MCF 10A (cell line): Measurements from ENCODE around the gene SRM. TPM values are rescaled to one million over a fixed set of nuclear protein-coding genes. Genes with fewer than 3 reads are reported as not detected.
"Not testable (repeated sequence)": the region's sequence is repeated elsewhere in the genome, so short reads cannot be mapped to it uniquely, and the experiment has no call there.

ENCODE experiments used
- BruUV-seq: library from RNA; stranded (reverse); fragments of 400-500 nt; replicated peaks from 2 replicates; lab custom pipeline; 2021; lab: Mats Ljungman, UMichigan
- CTCF ChIA-PET: fragments of 300-600 bp; sonication (Branson Sonifier 250); formaldehyde crosslinking; extraction: SDS; loops from one replicate; lab custom pipeline; 2021; ENCODE audit warnings: antibody characterized with exemption, inconsistent platforms; lab: Yijun Ruan, JAX
- POLR2A ChIA-PET: fragments of 300-600, 350-650 bp; sonication (Branson Sonifier 250); formaldehyde crosslinking; extraction: SDS; loops from one replicate; lab custom pipeline; 2020; ENCODE audit warnings: antibody characterized with exemption, inconsistent platforms; lab: Yijun Ruan, JAX
- DNase-seq: peaks from one replicate; pipeline ENCODE4 v3.0.0-alpha.2; 2018; ENCODE audit not compliant: unreplicated experiment
- H3K27ac Mint-ChIP-seq: one replicate; pipeline ENCODE4 v1.8.0; 2022; ENCODE audit warnings: mild to moderate bottlenecking, low read depth, mixed read lengths; ENCODE audit not compliant: unreplicated experiment
- H3K27me3 Mint-ChIP-seq: one replicate; pipeline ENCODE4 v1.8.0; 2022; ENCODE audit warnings: mixed read lengths; ENCODE audit not compliant: insufficient read depth, unreplicated experiment
- H3K36me3 Mint-ChIP-seq: one replicate; pipeline ENCODE4 v1.8.0; 2022; ENCODE audit warnings: mild to moderate bottlenecking, moderate library complexity, mixed read lengths; ENCODE audit not compliant: insufficient read depth, unreplicated experiment
- H3K4me1 Mint-ChIP-seq: one replicate; pipeline ENCODE4 v1.8.0; 2022; ENCODE audit warnings: mixed read lengths; ENCODE audit not compliant: insufficient read depth, unreplicated experiment
- H3K4me3 Mint-ChIP-seq: one replicate; pipeline ENCODE4 v1.8.0; 2022; ENCODE audit warnings: mild to moderate bottlenecking, moderate library complexity, mixed read lengths; ENCODE audit not compliant: unreplicated experiment
- H3K9me3 Mint-ChIP-seq: one replicate; pipeline ENCODE4 v1.8.0; 2022; ENCODE audit warnings: mixed read lengths; ENCODE audit not compliant: unreplicated experiment
- CTCF ChIP-seq: fragments of 200-600 bp; IDR thresholded peaks from one replicate; pipeline ENCODE4 v1.8.0; 2022; ENCODE audit warnings: antibody characterized with exemption, mild to moderate bottlenecking; ENCODE audit not compliant: unreplicated experiment
- intact Hi-C: fragments of 100-400 bp; cut with micrococcal nuclease; formaldehyde crosslinking; loops from 2 replicates; pipeline ENCODE4 v1.14.1; 2022
- total RNA-seq: library from RNA; stranded (reverse); gene quantifications from 2 replicates; pipeline ENCODE4 v1.2.3, GENCODE V29; 2022

Gene SRM
- total RNA-seq, 1 experiment from 2014 or later = 327 TPM

GRCh38 chr1:11039351-11040104, 20.3 kb downstream of the SRM start:
- no TSS peak for BruUV-seq
- no peak overlapping the region for H3K27ac Mint-ChIP-seq
- H3K4me3 Mint-ChIP-seq = no peak overlapping the region
- no peaks in the 10 kb centered on the region for H3K4me1 Mint-ChIP-seq
- POLR2A ChIA-PET = no interaction called here
- intact Hi-C loops = loop anchor here (5.0 kb wide), 1 partner anchor 203 kb away; no protein-coding TSS in a partner anchor
- TF ChIP-seq CTCF = no peak
- H3K27me3 Mint-ChIP-seq = no peaks in the 10 kb centered on the region
- no peaks in the 10 kb centered on the region for H3K9me3 Mint-ChIP-seq
- no peak for DNase-seq
- CTCF ChIA-PET = interaction anchor here (0.6 to 4.1 kb wide), 3 partner anchors 10 to 848 kb away, joined by 3 to 64 read pairs (median 4); partner anchors contain the start of gene MASP2
- H3K36me3 Mint-ChIP-seq = no peaks in the 10 kb centered on the region

- no peaks in the 10 kb centered on the region for H3K36me3 Mint-ChIP-seq
- ChIA-PET CTCF (interaction anchor here (0.5 to 4.1 kb wide), 64 partner anchors 10 to 975 kb away, joined by 3 to 64 read pairs (median 4); partner anchors contain the start of genes AGTRAP, EXOSC10, MASP2 and SRM), POLR2A (interaction anchor here (0.7 to 1.6 kb wide), 14 partner anchors 10 to 942 kb away, joined by 3 to 16 read pairs (median 4); partner anchors contain the start of genes CLCN6, MTHFR, SRM and TARDBP)
- TF ChIP-seq CTCF = peak; percentile 94
- no peaks in the 10 kb centered on the region for H3K4me1 Mint-ChIP-seq
- intact Hi-C loops = loop anchor here (1.0 to 5.0 kb wide), 3 partner anchors 205 to 681 kb away; no protein-coding TSS in a partner anchor
- BruUV-seq = no TSS peak
- H3K27me3 Mint-ChIP-seq = no peaks in the 10 kb centered on the region
- H3K9me3 Mint-ChIP-seq = no peaks in the 10 kb centered on the region
- peak; percentile 85 for DNase-seq
- no peak overlapping the region for H3K27ac Mint-ChIP-seq
- no peak overlapping the region for H3K4me3 Mint-ChIP-seq
Measured at GRCh38 chr1:11037740-11038182, 22.1 kb downstream of the SRM start.

GRCh38 chr1:11037019-11037739, 22.6 kb downstream of the SRM start:
- H3K4me1 Mint-ChIP-seq, H3K27ac Mint-ChIP-seq, BruUV-seq, H3K4me3 Mint-ChIP-seq, H3K36me3 Mint-ChIP-seq, H3K27me3 Mint-ChIP-seq, DNase-seq, H3K9me3 Mint-ChIP-seq: not testable (repeated sequence)
- CTCF ChIA-PET = interaction anchor here (0.6 to 4.1 kb wide), 49 partner anchors 10 to 1421 kb away, joined by 3 to 64 read pairs (median 4); partner anchors contain the start of genes AGTRAP, EXOSC10, MASP2 and SRM
- intact Hi-C loops = loop anchor here (1.0 to 5.0 kb wide), 3 partner anchors 205 to 682 kb away; no protein-coding TSS in a partner anchor
- POLR2A ChIA-PET = interaction anchor here (0.7 to 1.6 kb wide), 13 partner anchors 10 to 943 kb away, joined by 3 to 16 read pairs (median 4); partner anchors contain the start of genes CLCN6, MTHFR, SRM and TARDBP

- Mint-ChIP-seq H3K27me3 (no peaks in the 10 kb centered on the region), H3K4me1 (no peaks in the 10 kb centered on the region), H3K36me3 (peaks cover 26% of the 10 kb centered on the region), H3K27ac (no peak overlapping the region), H3K9me3 (no peaks in the 10 kb centered on the region), H3K4me3 (no peak overlapping the region)
- POLR2A ChIA-PET = interaction anchor here (0.6 to 0.7 kb wide), 2 partner anchors 20 to 45 kb away, joined by 3 read pairs; no protein-coding TSS in a partner anchor
- CTCF ChIA-PET = interaction anchor here (0.7 kb wide), 1 partner anchor 210 kb away, joined by 3 read pairs; no protein-coding TSS in a partner anchor
- no peak for DNase-seq
- TF ChIP-seq CTCF = no peak
- intact Hi-C loops = no loop called here
- no TSS peak for BruUV-seq
Measured at GRCh38 chr1:11031624-11032262, 28.1 kb downstream of the SRM start.
